Measurements from ENCODE around the gene CHMP1A. TPM values are rescaled to one million over a fixed set of nuclear protein-coding genes. Genes with fewer than 3 reads are reported as not detected.

Gene CHMP1A
- total RNA-seq, 1 experiment from 2014 or later: 159 TPM

- intact Hi-C loops (cut with micrococcal nuclease; ENCODE audit: unreplicated experiment): no loop called here
- no peaks in the 10 kb centered on the region; the same call in 1 of the 2 replicates for H3K9me3 ChIP-seq
- no peaks in the 10 kb centered on the region for H3K27me3 Mint-ChIP-seq (ENCODE audit: insufficient read depth, unreplicated experiment)
- ChIA-PET POLR2A (no interaction called here), CTCF (no interaction called here)
- BruUV-seq (replicated peaks): no TSS peak
- H3K4me3 ChIP-seq (ENCODE audit: low read depth, low read length): no peak overlapping the region
- no peaks in the 10 kb centered on the region for H3K36me3 Mint-ChIP-seq (ENCODE audit: insufficient read depth, unreplicated experiment)
- peaks cover 27% of the 10 kb centered on the region for H3K4me1 Mint-ChIP-seq (ENCODE audit: low read depth, unreplicated experiment)
- no peaks in the 10 kb centered on the region for H3K27me3 ChIP-seq (replicated peaks; ENCODE audit: control insufficient read depth, insufficient read depth, low read length)
- no peak overlapping the region for H3K27ac Mint-ChIP-seq (ENCODE audit: unreplicated experiment)
- no peaks in the 10 kb centered on the region for H3K36me3 ChIP-seq (ENCODE audit: control insufficient read depth, insufficient read depth, low read length)
- peaks cover 44% of the 10 kb centered on the region for H3K4me1 ChIP-seq
- TF ChIP-seq CTCF (IDR thresholded peaks at IDR 0.05; ENCODE audit: insufficient read depth in 1 of 2, low read depth in 1 of 2, low read length in 1 of 2, severe bottlenecking in 1 of 2, unreplicated experiment in 1 of 2): no peak
- no peaks in the 10 kb centered on the region for H3K9me3 Mint-ChIP-seq (ENCODE audit: unreplicated experiment)
- H3K4me3 Mint-ChIP-seq (ENCODE audit: unreplicated experiment): no peak overlapping the region
- no peak for DNase-seq
Measured at GRCh38 chr16:89610108-89610453, 47.4 kb downstream of the CHMP1A start.

GRCh38 chr16:89607937-89608740 is 49.4 kb downstream of the CHMP1A start:
- Histone ChIP-seq H3K4me3 (ENCODE audit: low read depth, low read length) (no peak overlapping the region), H3K9me3 (no peaks in the 10 kb centered on the region; the same call in 1 of the 2 replicates), H3K27me3 (replicated peaks; ENCODE audit: control insufficient read depth, insufficient read depth, low read length) (no peaks in the 10 kb centered on the region), H3K36me3 (ENCODE audit: control insufficient read depth, insufficient read depth, low read length) (no peaks in the 10 kb centered on the region), H3K4me1 (peaks cover 35% of the 10 kb centered on the region)
- CTCF ChIA-PET: no interaction called here
- BruUV-seq (replicated peaks): no TSS peak
- no peak for TF ChIP-seq CTCF (IDR thresholded peaks at IDR 0.05; ENCODE audit: insufficient read depth in 1 of 2, low read depth in 1 of 2, low read length in 1 of 2, severe bottlenecking in 1 of 2, unreplicated experiment in 1 of 2)
- Mint-ChIP-seq H3K36me3 (ENCODE audit: insufficient read depth, unreplicated experiment) (no peaks in the 10 kb centered on the region), H3K4me3 (ENCODE audit: unreplicated experiment) (no peak overlapping the region), H3K27ac (ENCODE audit: unreplicated experiment) (no peak overlapping the region), H3K9me3 (ENCODE audit: unreplicated experiment) (no peaks in the 10 kb centered on the region), H3K27me3 (ENCODE audit: insufficient read depth, unreplicated experiment) (no peaks in the 10 kb centered on the region), H3K4me1 (ENCODE audit: low read depth, unreplicated experiment) (peaks cover 24% of the 10 kb centered on the region)
- intact Hi-C loops (cut with micrococcal nuclease; ENCODE audit: unreplicated experiment): no loop called here
- POLR2A ChIA-PET: no interaction called here
- no peak for DNase-seq

DNA sequence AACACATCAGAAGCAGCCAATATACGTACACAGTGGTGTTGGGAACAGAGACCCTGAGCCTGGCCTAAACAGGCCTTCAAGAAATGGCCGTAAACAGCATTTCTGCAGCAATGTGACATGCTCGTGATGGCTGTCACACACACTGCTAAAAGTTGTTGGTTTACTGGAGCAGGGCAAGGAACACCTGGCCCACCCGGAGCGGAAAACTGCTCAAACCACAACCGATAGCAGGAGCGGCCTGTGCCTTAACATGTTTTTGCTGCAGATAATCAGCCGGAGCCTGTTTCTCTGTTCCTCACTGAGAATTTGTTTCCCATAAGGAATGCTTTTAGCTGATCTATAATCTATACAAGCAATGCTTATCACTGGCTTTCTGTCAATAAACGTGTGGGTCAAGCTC is 50.1 kb downstream of the CHMP1A start:
- Histone ChIP-seq H3K9me3 (no peaks in the 10 kb centered on the region; the same call in 1 of the 2 replicates), H3K36me3 (ENCODE audit: control insufficient read depth, insufficient read depth, low read length) (no peaks in the 10 kb centered on the region), H3K4me1 (peaks cover 28% of the 10 kb centered on the region), H3K4me3 (ENCODE audit: low read depth, low read length) (no peak overlapping the region), H3K27me3 (replicated peaks; ENCODE audit: control insufficient read depth, insufficient read depth, low read length) (no peaks in the 10 kb centered on the region)
- intact Hi-C loops (cut with micrococcal nuclease; ENCODE audit: unreplicated experiment): no loop called here
- POLR2A ChIA-PET: no interaction called here
- CTCF ChIA-PET: no interaction called here
- no peak for TF ChIP-seq CTCF (IDR thresholded peaks at IDR 0.05; ENCODE audit: insufficient read depth in 1 of 2, low read depth in 1 of 2, low read length in 1 of 2, severe bottlenecking in 1 of 2, unreplicated experiment in 1 of 2)
- BruUV-seq (replicated peaks): no TSS peak
- H3K27me3 Mint-ChIP-seq (ENCODE audit: insufficient read depth, unreplicated experiment): no peaks in the 10 kb centered on the region
- no peak for DNase-seq
- no peak overlapping the region for H3K4me3 Mint-ChIP-seq (ENCODE audit: unreplicated experiment)
- H3K9me3 Mint-ChIP-seq (ENCODE audit: unreplicated experiment): no peaks in the 10 kb centered on the region
- H3K36me3 Mint-ChIP-seq (ENCODE audit: insufficient read depth, unreplicated experiment): no peaks in the 10 kb centered on the region
- H3K4me1 Mint-ChIP-seq (ENCODE audit: low read depth, unreplicated experiment): peaks cover 17% of the 10 kb centered on the region
- H3K27ac Mint-ChIP-seq (ENCODE audit: unreplicated experiment): no peak overlapping the region

Measured in Caco-2 (cell line).